HEK293 (cell line): ENCODE data around the gene SF3B6.

Source experiments
- GLI4 ChIP-seq: fragments of 450-650 bp; formaldehyde crosslinking; IDR thresholded peaks from 2 replicates; pipeline ENCODE4 v1.5.1; 2016; ENCODE audit warnings: missing biosample characterization, missing genetic modification characterization
- IKZF3 ChIP-seq: fragments of 450-650 bp; IDR thresholded peaks from 2 replicates; pipeline ENCODE4 v1.5.0; 2018; ENCODE audit warnings: missing biosample characterization, mild to moderate bottlenecking, missing genetic modification characterization, moderate library complexity
- KLF10 ChIP-seq: fragments of 450-650 bp; IDR thresholded peaks from 2 replicates; pipeline ENCODE4 v1.5.1; 2018; ENCODE audit warnings: missing biosample characterization, mild to moderate bottlenecking, missing genetic modification characterization
- SCRT2 ChIP-seq: fragments of 450-650 bp; formaldehyde crosslinking; IDR thresholded peaks from 2 replicates; pipeline ENCODE4 v1.5.1; 2016; ENCODE audit warnings: missing biosample characterization, missing genetic modification characterization
- ZBTB17 ChIP-seq: fragments of 450-650 bp; formaldehyde crosslinking; IDR thresholded peaks from 2 replicates; pipeline ENCODE4 v1.5.1; 2016; ENCODE audit warnings: missing biosample characterization, missing genetic modification characterization
- ZFP37 ChIP-seq: fragments of 450-650 bp; formaldehyde crosslinking; IDR thresholded peaks from 2 replicates; pipeline ENCODE4 v1.5.1; 2016; ENCODE audit warnings: missing biosample characterization, missing genetic modification characterization
- ZIC2 ChIP-seq: fragments of 450-650 bp; formaldehyde crosslinking; IDR thresholded peaks from 2 replicates; pipeline ENCODE4 v1.5.1; 2016; ENCODE audit warnings: missing biosample characterization, missing genetic modification characterization
- ZNF112 ChIP-seq: fragments of 450-650 bp; formaldehyde crosslinking; IDR thresholded peaks from 2 replicates; pipeline ENCODE4 v1.5.0; 2017; ENCODE audit warnings: missing biosample characterization, missing genetic modification characterization
- ZNF140 ChIP-seq: fragments of 450-650 bp; formaldehyde crosslinking; IDR thresholded peaks from 2 replicates; pipeline ENCODE4 v1.5.1; 2016; ENCODE audit warnings: missing biosample characterization, missing genetic modification characterization
- ZNF157 ChIP-seq: fragments of 450-650 bp; formaldehyde crosslinking; IDR thresholded peaks from 2 replicates; pipeline ENCODE4 v1.5.1; 2016; ENCODE audit warnings: missing biosample characterization, missing genetic modification characterization
- ZNF202 ChIP-seq: fragments of 450-650 bp; formaldehyde crosslinking; IDR thresholded peaks from 2 replicates; pipeline ENCODE4 v1.5.1; 2016; ENCODE audit warnings: missing biosample characterization, missing genetic modification characterization, borderline replicate concordance
- ZNF274 ChIP-seq, 2 experiments: fragments of 200-500 bp in 1 of 2; fragments of 450-650 bp in 1 of 2; sonication (Bioruptor generic) in 1 of 2; formaldehyde crosslinking in 1 of 2; IDR thresholded peaks; 2 replicates each; pipeline versions ENCODE4 v1.5.1 to v1.6.1; 2014 to 2016; ENCODE audit warnings: borderline replicate concordance in 1 of 2, inconsistent platforms in 1 of 2, low read length in 1 of 2, missing biosample characterization in 1 of 2, missing genetic modification characterization in 1 of 2
- ZNF302 ChIP-seq: fragments of 450-650 bp; formaldehyde crosslinking; IDR thresholded peaks from 2 replicates; pipeline ENCODE4 v1.5.1; 2016; ENCODE audit warnings: missing biosample characterization, missing genetic modification characterization, low read depth
- ZNF366 ChIP-seq: fragments of 450-650 bp; formaldehyde crosslinking; conservative IDR thresholded peaks from 2 replicates; pipeline ENCODE4 v1.5.1; 2016; ENCODE audit warnings: missing biosample characterization, missing genetic modification characterization
- ZNF404 ChIP-seq: fragments of 450-650 bp; formaldehyde crosslinking; IDR thresholded peaks from 2 replicates; pipeline ENCODE4 v1.5.1; 2017; ENCODE audit warnings: missing biosample characterization, missing genetic modification characterization
- ZNF658 ChIP-seq: fragments of 450-650 bp; formaldehyde crosslinking; IDR thresholded peaks from 2 replicates; pipeline ENCODE4; 2016; ENCODE audit warnings: missing biosample characterization, missing genetic modification characterization
- ZNF830 ChIP-seq: fragments of 450-650 bp; IDR thresholded peaks from 2 replicates; pipeline ENCODE4 v1.5.0; 2018; ENCODE audit warnings: missing biosample characterization, missing genetic modification characterization, low read depth, mild to moderate bottlenecking, moderate library complexity
- TF ChIP-seq, protein P1 (sequence below): fragments of 450-650 bp; formaldehyde crosslinking; IDR thresholded peaks from 2 replicates; pipeline ENCODE4 v1.5.1; 2016; ENCODE audit warnings: missing biosample characterization, missing genetic modification characterization
- TF ChIP-seq, protein P2 (sequence below): fragments of 450-650 bp; formaldehyde crosslinking; IDR thresholded peaks from 2 replicates; pipeline ENCODE4 v1.5.1; 2016; ENCODE audit warnings: missing biosample characterization, missing genetic modification characterization
- TF ChIP-seq, protein P3 (sequence below): fragments of 450-650 bp; formaldehyde crosslinking; IDR thresholded peaks from 2 replicates; pipeline ENCODE4 v1.5.1; 2016; ENCODE audit warnings: missing biosample characterization, missing genetic modification characterization
- TF ChIP-seq, protein P4 (sequence below): fragments of 450-650 bp; formaldehyde crosslinking; IDR thresholded peaks from 2 replicates; pipeline ENCODE4 v1.5.1; 2016; ENCODE audit warnings: missing biosample characterization, missing genetic modification characterization
- TF ChIP-seq, protein P5 (sequence below): fragments of 450-650 bp; formaldehyde crosslinking; IDR thresholded peaks from 2 replicates; pipeline ENCODE4 v1.5.0; 2017; ENCODE audit warnings: missing biosample characterization, missing genetic modification characterization, borderline replicate concordance
- TF ChIP-seq, protein P6 (sequence below): fragments of 450-650 bp; formaldehyde crosslinking; IDR thresholded peaks from 2 replicates; pipeline ENCODE4 v1.5.1; 2017; ENCODE audit warnings: missing biosample characterization, missing genetic modification characterization
- TF ChIP-seq, protein P7 (sequence below): fragments of 450-650 bp; formaldehyde crosslinking; IDR thresholded peaks from 2 replicates; pipeline ENCODE4 v1.5.1; 2016; ENCODE audit warnings: missing biosample characterization, missing genetic modification characterization

Gene SF3B6

DNA sequence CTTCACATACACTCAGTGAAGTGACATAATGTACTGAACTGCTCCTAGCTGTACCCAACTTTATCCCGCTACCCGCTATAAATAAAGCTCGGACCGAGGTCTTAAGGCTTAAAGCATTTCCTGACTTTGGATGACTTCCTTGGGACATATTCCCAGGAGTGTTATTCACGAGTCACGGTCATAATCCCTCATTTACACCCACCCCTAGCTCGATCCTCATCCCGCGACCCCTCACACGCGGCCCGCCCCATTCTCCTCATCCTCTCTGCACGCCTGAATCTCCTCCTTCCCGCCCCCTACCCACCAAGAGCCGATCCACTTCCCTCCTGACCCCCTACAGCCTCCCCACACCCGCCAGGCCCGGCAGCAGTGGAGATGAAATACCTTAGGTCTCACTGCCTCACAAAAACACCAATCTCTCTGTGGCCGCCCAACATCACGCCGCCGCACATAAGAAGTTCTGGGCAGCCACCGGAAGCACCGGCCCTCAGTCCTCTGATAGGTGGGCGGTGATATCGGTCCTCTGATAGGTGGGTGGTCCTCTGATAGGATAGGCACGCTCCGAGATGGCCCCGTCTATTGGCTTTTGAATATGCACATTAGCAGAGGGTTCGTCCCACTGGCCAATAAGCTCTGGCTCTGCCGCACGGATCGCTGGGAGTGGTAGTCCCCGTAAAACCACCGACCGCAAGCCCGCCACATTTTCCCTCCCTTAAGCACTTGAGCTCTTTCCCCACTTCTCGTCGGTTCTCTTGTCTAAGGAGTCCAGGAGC is 29.0 kb downstream of the SF3B6 start, which contains the start of gene WDCP (continued):
- TF ChIP-seq ZNF302 (tag by site-specific recombination) (no peak), ZNF404 (tag by site-specific recombination) (no peak), ZNF366 (no peak; the same call in 1 of the 2 replicates), ZFP37 (tag by site-specific recombination) (peak; percentile 59; the same call in 1 of the 2 replicates), SCRT2 (tag by site-specific recombination) (no peak), ZNF658 (no peak), IKZF3 (tag by site-specific recombination) (no peak), GLI4 (tag by site-specific recombination) (no peak), ZNF140 (tag by site-specific recombination) (no peak), ZNF112 (tag by site-specific recombination) (no peak), KLF10 (tag by site-specific recombination) (0 out of 2 replicates have a peak, but pooled peaks have one; percentile 15), ZIC2 (tag by site-specific recombination) (no peak), ZNF830 (tag by site-specific recombination) (no peak), ZNF202 (tag by site-specific recombination) (no peak), ZNF157 (tag by site-specific recombination) (no peak), ZNF274 (IDR thresholded peaks at IDR 0.05; ENCODE audit: low read length) (no peak), ZNF274 (tag by site-specific recombination; IDR thresholded peaks at IDR 0.05; ENCODE audit: borderline replicate concordance) (no peak), ZBTB17 (tag by site-specific recombination) (peak; percentile 92)
- TF ChIP-seq, protein P1, sequence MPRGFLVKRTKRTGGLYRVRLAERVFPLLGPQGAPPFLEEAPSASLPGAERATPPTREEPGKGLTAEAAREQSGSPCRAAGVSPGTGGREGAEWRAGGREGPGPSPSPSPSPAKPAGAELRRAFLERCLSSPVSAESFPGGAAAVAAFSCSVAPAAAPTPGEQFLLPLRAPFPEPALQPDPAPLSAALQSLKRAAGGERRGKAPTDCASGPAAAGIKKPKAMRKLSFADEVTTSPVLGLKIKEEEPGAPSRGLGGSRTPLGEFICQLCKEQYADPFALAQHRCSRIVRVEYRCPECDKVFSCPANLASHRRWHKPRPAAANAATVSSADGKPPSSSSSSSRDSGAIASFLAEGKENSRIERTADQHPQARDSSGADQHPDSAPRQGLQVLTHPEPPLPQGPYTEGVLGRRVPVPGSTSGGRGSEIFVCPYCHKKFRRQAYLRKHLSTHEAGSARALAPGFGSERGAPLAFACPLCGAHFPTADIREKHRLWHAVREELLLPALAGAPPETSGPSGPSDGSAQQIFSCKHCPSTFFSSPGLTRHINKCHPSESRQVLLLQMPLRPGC (tag by site-specific recombination), result no peak; the same call in 1 of the 2 replicates
- TF ChIP-seq, protein P2, sequence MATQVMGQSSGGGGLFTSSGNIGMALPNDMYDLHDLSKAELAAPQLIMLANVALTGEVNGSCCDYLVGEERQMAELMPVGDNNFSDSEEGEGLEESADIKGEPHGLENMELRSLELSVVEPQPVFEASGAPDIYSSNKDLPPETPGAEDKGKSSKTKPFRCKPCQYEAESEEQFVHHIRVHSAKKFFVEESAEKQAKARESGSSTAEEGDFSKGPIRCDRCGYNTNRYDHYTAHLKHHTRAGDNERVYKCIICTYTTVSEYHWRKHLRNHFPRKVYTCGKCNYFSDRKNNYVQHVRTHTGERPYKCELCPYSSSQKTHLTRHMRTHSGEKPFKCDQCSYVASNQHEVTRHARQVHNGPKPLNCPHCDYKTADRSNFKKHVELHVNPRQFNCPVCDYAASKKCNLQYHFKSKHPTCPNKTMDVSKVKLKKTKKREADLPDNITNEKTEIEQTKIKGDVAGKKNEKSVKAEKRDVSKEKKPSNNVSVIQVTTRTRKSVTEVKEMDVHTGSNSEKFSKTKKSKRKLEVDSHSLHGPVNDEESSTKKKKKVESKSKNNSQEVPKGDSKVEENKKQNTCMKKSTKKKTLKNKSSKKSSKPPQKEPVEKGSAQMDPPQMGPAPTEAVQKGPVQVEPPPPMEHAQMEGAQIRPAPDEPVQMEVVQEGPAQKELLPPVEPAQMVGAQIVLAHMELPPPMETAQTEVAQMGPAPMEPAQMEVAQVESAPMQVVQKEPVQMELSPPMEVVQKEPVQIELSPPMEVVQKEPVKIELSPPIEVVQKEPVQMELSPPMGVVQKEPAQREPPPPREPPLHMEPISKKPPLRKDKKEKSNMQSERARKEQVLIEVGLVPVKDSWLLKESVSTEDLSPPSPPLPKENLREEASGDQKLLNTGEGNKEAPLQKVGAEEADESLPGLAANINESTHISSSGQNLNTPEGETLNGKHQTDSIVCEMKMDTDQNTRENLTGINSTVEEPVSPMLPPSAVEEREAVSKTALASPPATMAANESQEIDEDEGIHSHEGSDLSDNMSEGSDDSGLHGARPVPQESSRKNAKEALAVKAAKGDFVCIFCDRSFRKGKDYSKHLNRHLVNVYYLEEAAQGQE (tag by site-specific recombination), result 0 out of 2 replicates have a peak, but pooled peaks have one; percentile 21
- TF ChIP-seq, protein P3, sequence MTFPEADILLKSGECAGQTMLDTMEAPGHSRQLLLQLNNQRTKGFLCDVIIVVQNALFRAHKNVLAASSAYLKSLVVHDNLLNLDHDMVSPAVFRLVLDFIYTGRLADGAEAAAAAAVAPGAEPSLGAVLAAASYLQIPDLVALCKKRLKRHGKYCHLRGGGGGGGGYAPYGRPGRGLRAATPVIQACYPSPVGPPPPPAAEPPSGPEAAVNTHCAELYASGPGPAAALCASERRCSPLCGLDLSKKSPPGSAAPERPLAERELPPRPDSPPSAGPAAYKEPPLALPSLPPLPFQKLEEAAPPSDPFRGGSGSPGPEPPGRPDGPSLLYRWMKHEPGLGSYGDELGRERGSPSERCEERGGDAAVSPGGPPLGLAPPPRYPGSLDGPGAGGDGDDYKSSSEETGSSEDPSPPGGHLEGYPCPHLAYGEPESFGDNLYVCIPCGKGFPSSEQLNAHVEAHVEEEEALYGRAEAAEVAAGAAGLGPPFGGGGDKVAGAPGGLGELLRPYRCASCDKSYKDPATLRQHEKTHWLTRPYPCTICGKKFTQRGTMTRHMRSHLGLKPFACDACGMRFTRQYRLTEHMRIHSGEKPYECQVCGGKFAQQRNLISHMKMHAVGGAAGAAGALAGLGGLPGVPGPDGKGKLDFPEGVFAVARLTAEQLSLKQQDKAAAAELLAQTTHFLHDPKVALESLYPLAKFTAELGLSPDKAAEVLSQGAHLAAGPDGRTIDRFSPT, result no peak
- TF ChIP-seq, protein P4, sequence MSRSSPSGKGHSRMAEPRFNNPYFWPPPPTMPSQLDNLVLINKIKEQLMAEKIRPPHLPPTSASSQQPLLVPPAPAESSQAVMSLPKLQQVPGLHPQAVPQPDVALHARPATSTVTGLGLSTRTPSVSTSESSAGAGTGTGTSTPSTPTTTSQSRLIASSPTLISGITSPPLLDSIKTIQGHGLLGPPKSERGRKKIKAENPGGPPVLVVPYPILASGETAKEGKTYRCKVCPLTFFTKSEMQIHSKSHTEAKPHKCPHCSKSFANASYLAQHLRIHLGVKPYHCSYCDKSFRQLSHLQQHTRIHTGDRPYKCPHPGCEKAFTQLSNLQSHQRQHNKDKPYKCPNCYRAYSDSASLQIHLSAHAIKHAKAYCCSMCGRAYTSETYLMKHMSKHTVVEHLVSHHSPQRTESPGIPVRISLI, result no peak
- TF ChIP-seq, protein P5, sequence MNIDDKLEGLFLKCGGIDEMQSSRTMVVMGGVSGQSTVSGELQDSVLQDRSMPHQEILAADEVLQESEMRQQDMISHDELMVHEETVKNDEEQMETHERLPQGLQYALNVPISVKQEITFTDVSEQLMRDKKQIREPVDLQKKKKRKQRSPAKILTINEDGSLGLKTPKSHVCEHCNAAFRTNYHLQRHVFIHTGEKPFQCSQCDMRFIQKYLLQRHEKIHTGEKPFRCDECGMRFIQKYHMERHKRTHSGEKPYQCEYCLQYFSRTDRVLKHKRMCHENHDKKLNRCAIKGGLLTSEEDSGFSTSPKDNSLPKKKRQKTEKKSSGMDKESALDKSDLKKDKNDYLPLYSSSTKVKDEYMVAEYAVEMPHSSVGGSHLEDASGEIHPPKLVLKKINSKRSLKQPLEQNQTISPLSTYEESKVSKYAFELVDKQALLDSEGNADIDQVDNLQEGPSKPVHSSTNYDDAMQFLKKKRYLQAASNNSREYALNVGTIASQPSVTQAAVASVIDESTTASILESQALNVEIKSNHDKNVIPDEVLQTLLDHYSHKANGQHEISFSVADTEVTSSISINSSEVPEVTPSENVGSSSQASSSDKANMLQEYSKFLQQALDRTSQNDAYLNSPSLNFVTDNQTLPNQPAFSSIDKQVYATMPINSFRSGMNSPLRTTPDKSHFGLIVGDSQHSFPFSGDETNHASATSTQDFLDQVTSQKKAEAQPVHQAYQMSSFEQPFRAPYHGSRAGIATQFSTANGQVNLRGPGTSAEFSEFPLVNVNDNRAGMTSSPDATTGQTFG, result no peak
- TF ChIP-seq, protein P6, sequence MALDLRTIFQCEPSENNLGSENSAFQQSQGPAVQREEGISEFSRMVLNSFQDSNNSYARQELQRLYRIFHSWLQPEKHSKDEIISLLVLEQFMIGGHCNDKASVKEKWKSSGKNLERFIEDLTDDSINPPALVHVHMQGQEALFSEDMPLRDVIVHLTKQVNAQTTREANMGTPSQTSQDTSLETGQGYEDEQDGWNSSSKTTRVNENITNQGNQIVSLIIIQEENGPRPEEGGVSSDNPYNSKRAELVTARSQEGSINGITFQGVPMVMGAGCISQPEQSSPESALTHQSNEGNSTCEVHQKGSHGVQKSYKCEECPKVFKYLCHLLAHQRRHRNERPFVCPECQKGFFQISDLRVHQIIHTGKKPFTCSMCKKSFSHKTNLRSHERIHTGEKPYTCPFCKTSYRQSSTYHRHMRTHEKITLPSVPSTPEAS (tag by site-specific recombination), result no peak
- TF ChIP-seq, protein P7, sequence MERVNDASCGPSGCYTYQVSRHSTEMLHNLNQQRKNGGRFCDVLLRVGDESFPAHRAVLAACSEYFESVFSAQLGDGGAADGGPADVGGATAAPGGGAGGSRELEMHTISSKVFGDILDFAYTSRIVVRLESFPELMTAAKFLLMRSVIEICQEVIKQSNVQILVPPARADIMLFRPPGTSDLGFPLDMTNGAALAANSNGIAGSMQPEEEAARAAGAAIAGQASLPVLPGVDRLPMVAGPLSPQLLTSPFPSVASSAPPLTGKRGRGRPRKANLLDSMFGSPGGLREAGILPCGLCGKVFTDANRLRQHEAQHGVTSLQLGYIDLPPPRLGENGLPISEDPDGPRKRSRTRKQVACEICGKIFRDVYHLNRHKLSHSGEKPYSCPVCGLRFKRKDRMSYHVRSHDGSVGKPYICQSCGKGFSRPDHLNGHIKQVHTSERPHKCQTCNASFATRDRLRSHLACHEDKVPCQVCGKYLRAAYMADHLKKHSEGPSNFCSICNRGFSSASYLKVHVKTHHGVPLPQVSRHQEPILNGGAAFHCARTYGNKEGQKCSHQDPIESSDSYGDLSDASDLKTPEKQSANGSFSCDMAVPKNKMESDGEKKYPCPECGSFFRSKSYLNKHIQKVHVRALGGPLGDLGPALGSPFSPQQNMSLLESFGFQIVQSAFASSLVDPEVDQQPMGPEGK (tag by site-specific recombination), result peak; percentile 86
